GM12878 (cell line): ENCODE measurements around the gene ADGRD2. TPM values are rescaled to one million over a fixed set of nuclear protein-coding genes. Genes with fewer than 3 reads are reported as not detected.

Experiments used
- ATAC-seq: fragments of 200-7000 bp; cut with Tn5 transposase; 3 replicates; pipeline ENCODE4 v1.9.1; 2020; ENCODE audit warnings: mild to moderate bottlenecking, moderate library complexity
- BruUV-seq: library from RNA; stranded (reverse); fragments of 400-500 nt; replicated peaks from 2 replicates; lab custom pipeline; 2021; lab: Mats Ljungman, UMichigan
- CTCF ChIA-PET: fragments of 300-600 bp; sonication (Branson Sonifier 250); formaldehyde crosslinking; extraction: SDS; loops from one replicate; lab custom pipeline; 2021; ENCODE audit warnings: inconsistent platforms; lab: Yijun Ruan, JAX
- POLR2A ChIA-PET: fragments of 350-600 bp; formaldehyde crosslinking; extraction: SDS; loops from one replicate; lab custom pipeline; 2021; ENCODE audit warnings: inconsistent platforms; lab: Charles Lee
- RAD21 ChIA-PET: fragments of 300-600 bp; sonication (Branson Sonifier 250); formaldehyde crosslinking; loops from one replicate; lab custom pipeline; 2023; ENCODE audit warnings: antibody characterized with exemption; ENCODE audit not compliant: unreplicated experiment; lab: Charles Lee
- SMC1A ChIA-PET: fragments of 300-600 bp; sonication (Branson Sonifier 250); formaldehyde crosslinking; loops from one replicate; lab custom pipeline; 2023; ENCODE audit not compliant: unreplicated experiment, uncharacterized antibody; lab: Charles Lee
- DNase-seq: peaks from one replicate; pipeline ENCODE4 v3.0.0-alpha.2; 2011; ENCODE audit warnings: low read depth, low spot score
- FAIRE-seq: peaks from 3 replicates; lab custom pipeline; 2011; peaks lifted over from hg19 to GRCh38; lab: Jason Lieb, UNC
- H2AFZ ChIP-seq: 2 replicates; pipeline ENCODE4 v1.6.0; 2011; ENCODE audit warnings: low read depth, low read length, control low read depth; ENCODE audit not compliant: control insufficient read depth
- H3K27ac ChIP-seq: 2 replicates; pipeline ENCODE4 v1.5.1; 2011; ENCODE audit warnings: control low read depth; ENCODE audit not compliant: control insufficient read depth, insufficient read depth
- H3K27me3 ChIP-seq, 2 experiments: replicated peaks in 1 of 2; 2 replicates each; pipeline versions ENCODE4 v1.6.0 to v1.6.1; 2011; ENCODE audit warnings: low read length in 1 of 2; ENCODE audit not compliant: control insufficient read depth in 2 of 2, insufficient read depth in 2 of 2
- H3K36me3 ChIP-seq, 2 experiments: 2 replicates each; pipeline ENCODE4 v1.5.1; 2011; ENCODE audit warnings: low read length in 1 of 2; ENCODE audit not compliant: control insufficient read depth in 2 of 2, insufficient read depth in 2 of 2
- H3K4me1 ChIP-seq: 2 replicates; pipeline ENCODE4 v1.6.1; 2011; ENCODE audit warnings: mild to moderate bottlenecking, low read length, moderate library complexity, mixed read lengths; ENCODE audit not compliant: control insufficient read depth, insufficient read depth
- H3K4me2 ChIP-seq: 2 replicates; pipeline ENCODE4 v1.6.0; 2011; ENCODE audit warnings: control low read depth; ENCODE audit not compliant: control insufficient read depth, insufficient read depth
- H3K4me3 ChIP-seq: fragments of 200-600 bp; sonication (generic); 2 replicates; pipeline ENCODE4 v1.5.1; 2016
- H3K79me2 ChIP-seq: 2 replicates; pipeline ENCODE4 v1.6.0; 2011; ENCODE audit warnings: low read length; ENCODE audit not compliant: control insufficient read depth, insufficient read depth
- H3K9ac ChIP-seq: 2 replicates; pipeline ENCODE4 v1.8.0; 2011; ENCODE audit warnings: low read length, control low read depth, mixed read lengths; ENCODE audit not compliant: control insufficient read depth, insufficient read depth
- H3K9me3 ChIP-seq: replicated peaks from 3 replicates; pipeline ENCODE4 v1.5.1; 2011; ENCODE audit warnings: mild to moderate bottlenecking, low read length; ENCODE audit not compliant: control insufficient read depth, insufficient read depth
- H4K20me1 ChIP-seq: 2 replicates; pipeline ENCODE4 v1.6.0; 2011; ENCODE audit not compliant: control insufficient read depth, insufficient read depth
- ATF7 ChIP-seq: fragments of 450-650 bp; IDR thresholded peaks from 2 replicates; pipeline ENCODE4 v1.6.1; 2016; ENCODE audit warnings: low read depth, mild to moderate bottlenecking
- CBX5 ChIP-seq: sonication (generic); IDR thresholded peaks from 2 replicates; pipeline ENCODE4 v1.6.1; 2016; ENCODE audit warnings: low read depth, moderate library complexity, mild to moderate bottlenecking, inconsistent platforms
- EGR1 ChIP-seq, 2 experiments: IDR thresholded peaks; 1 replicate in 1 of 2; 2 replicates in 1 of 2; pipeline ENCODE4 v1.6.1; 2011 to 2012; ENCODE audit warnings: low read depth in 2 of 2, low read length in 2 of 2, borderline replicate concordance in 1 of 2, mild to moderate bottlenecking in 1 of 2, moderate library complexity in 1 of 2
- FOXK2 ChIP-seq: fragments of 450-650 bp; IDR thresholded peaks from 2 replicates; pipeline ENCODE4 v1.6.1; 2017; ENCODE audit warnings: mild to moderate bottlenecking, moderate library complexity
- MAX ChIP-seq: IDR thresholded peaks from 2 replicates; pipeline ENCODE4 v1.6.1; 2012; ENCODE audit warnings: low read depth, low read length, improper control_type of control experiment
- NFIC ChIP-seq: IDR thresholded peaks from 2 replicates; pipeline ENCODE4 v1.6.1; 2012; ENCODE audit warnings: low read depth, mild to moderate bottlenecking, inconsistent platforms, low read length, moderate library complexity
- RAD51 ChIP-seq: fragments of 450-650 bp; IDR thresholded peaks from 2 replicates; pipeline ENCODE4 v1.6.1; 2016; ENCODE audit warnings: moderate library complexity, mild to moderate bottlenecking, inconsistent platforms
- SIN3A ChIP-seq: IDR thresholded peaks from 2 replicates; pipeline ENCODE4 v1.6.1; 2012; ENCODE audit warnings: low read depth, low read length, improper control_type of control experiment
- SKIL ChIP-seq: fragments of 450-650 bp; IDR thresholded peaks from 2 replicates; pipeline ENCODE4 v1.6.1; 2017; ENCODE audit warnings: mild to moderate bottlenecking, low read depth, inconsistent platforms; ENCODE audit not compliant: poor library complexity, severe bottlenecking
- TARDBP ChIP-seq: IDR thresholded peaks from 2 replicates; pipeline ENCODE4 v1.6.1; 2016; ENCODE audit warnings: borderline replicate concordance
- USF2 ChIP-seq: IDR thresholded peaks from 2 replicates; pipeline ENCODE4 v1.6.1; 2011; ENCODE audit warnings: low read depth, low read length, improper control_type of control experiment, borderline replicate concordance
- ZBTB40 ChIP-seq: fragments of 450-650 bp; IDR thresholded peaks from 2 replicates; pipeline ENCODE4 v1.6.1; 2016; ENCODE audit warnings: mild to moderate bottlenecking, moderate library complexity, borderline replicate concordance
- WGBS: methylation state at CpG from one replicate; pipeline ENCODE4 v1.1.6; 2016; ENCODE audit warnings: low lambda C conversion rate; ENCODE audit not compliant: insufficient replicate concordance, insufficient coverage; ENCODE audit errors: missing lambda C conversion rate; 5-methylcytosine and 5-hydroxymethylcytosine counted together
- in situ Hi-C: fragments of 300-500 bp; cut with MboI; formaldehyde crosslinking; loops from 9 replicates; pipeline ENCODE4 v1.14.3; 2018; ENCODE audit warnings: mixed read lengths
- intact Hi-C: fragments of 100-400 bp; cut with micrococcal nuclease; formaldehyde crosslinking; loops from one replicate; pipeline ENCODE4 v1.14.2; 2022; ENCODE audit not compliant: unreplicated experiment
- polyA plus RNA-seq, 11 experiments: library from polyadenylated mRNA; depleted of rRNA in 4 of 11; unstranded in 6 of 11; stranded (reverse) in 5 of 11; fragments of >200 nt; fragmentation: Nextera tagmentation in 4 of 11; fragmentation: Illumina TruSeq in 1 of 11; extraction: Ambion mirVana in 4 of 11; extraction: Trizol in 1 of 11; gene quantifications; 1 replicate in 1 of 11; 2 replicates in 10 of 11; pipeline versions ENCODE4 v1.2.1 to v1.2.3, GENCODE V29; 2011 to 2016; ENCODE audit warnings: inconsistent platforms in 2 of 11, missing spikeins in 2 of 11, low read depth in 1 of 11
- total RNA-seq, 4 experiments: library from RNA; depleted of rRNA in 3 of 4; stranded (reverse); fragments of >200 nt in 3 of 4; fragmentation: Illumina TruSeq in 1 of 4; extraction: Trizol in 1 of 4; gene quantifications; 2 replicates each; pipeline versions ENCODE4 v1.2.1 to v1.2.3, GENCODE V29; 2013 to 2021

Gene ADGRD2
- total and polyA plus RNA-seq, 10 of the 15 experiments (the other 5 are each of a cell fraction or from before 2014, with no cell fraction given) = not detected

- no peak for TF ChIP-seq SKIL
- TF ChIP-seq RAD51 = no peak
- no peak for TF ChIP-seq SIN3A
- no peak for TF ChIP-seq TARDBP
- TF ChIP-seq FOXK2 = no peak
These were observed 54.3 kb downstream of the ADGRD2 start (continued) for GRCh38 chr9:124504530-124505005.

- Histone ChIP-seq H4K20me1 (no peaks in the 10 kb centered on the region), H3K9me3 (no peaks in the 10 kb centered on the region), H3K79me2 (no peaks in the 10 kb centered on the region), H3K4me3 (no peak overlapping the region), H3K36me3 (no peaks in the 10 kb centered on the region), H3K4me2 (no peak overlapping the region), H3K27me3 (peaks cover 9 to 10% of the 10 kb centered on the region in 2 experiments; a peak in 3 of 4 replicates), H2AFZ (no peak overlapping the region), H3K27ac (no peak overlapping the region), H3K4me1 (0 out of 2 replicates have a peak, but pooled peaks cover 3% of the 10 kb centered on the region), H3K9ac (no peak overlapping the region)
- BruUV-seq = no TSS peak
- ATAC-seq (no peak), DNase-seq (no peak), FAIRE-seq (no peak)
- TF ChIP-seq NFIC (no peak), USF2 (no peak), EGR1 (IDR thresholded peaks at IDR 0.05; ENCODE audit: borderline replicate concordance in 1 of 2, low read depth in 2 of 2, low read length in 2 of 2) (no peak), ATF7 (no peak), CBX5 (no peak), SIN3A (no peak), RAD51 (no peak), MAX (no peak), ZBTB40 (no peak)
- ChIA-PET RAD21 (no interaction called here), SMC1A (no interaction called here), POLR2A (no interaction called here), CTCF (no interaction called here)
- intact Hi-C loops (no loop called here), in situ Hi-C loops (no loop called here)
- WGBS = 70% methylated on average over 55 of the region's 69 CpGs
These were observed 55.0 kb downstream of the ADGRD2 start for GRCh38 chr9:124505006-124505900.
